Glomerular endothelial cell (primary cell): ENCODE results near the gene PRDM1. TPM values are rescaled to one million over a fixed set of nuclear protein-coding genes. Genes with fewer than 3 reads are reported as not detected.

Experiments
- DNase-seq: peaks from one replicate; pipeline ENCODE4 v3.0.0-alpha.2; 2011; ENCODE audit warnings: low read depth, low spot score; ENCODE audit errors: extremely low read depth
- total RNA-seq: library from RNA; depleted of rRNA; stranded (reverse); fragments of >200 nt; gene quantifications from 2 replicates; pipeline ENCODE4 v1.2.3, GENCODE V29; 2015

Gene PRDM1
- total RNA-seq, 1 donor from 2014 or later, result 11.7 TPM

DNA sequence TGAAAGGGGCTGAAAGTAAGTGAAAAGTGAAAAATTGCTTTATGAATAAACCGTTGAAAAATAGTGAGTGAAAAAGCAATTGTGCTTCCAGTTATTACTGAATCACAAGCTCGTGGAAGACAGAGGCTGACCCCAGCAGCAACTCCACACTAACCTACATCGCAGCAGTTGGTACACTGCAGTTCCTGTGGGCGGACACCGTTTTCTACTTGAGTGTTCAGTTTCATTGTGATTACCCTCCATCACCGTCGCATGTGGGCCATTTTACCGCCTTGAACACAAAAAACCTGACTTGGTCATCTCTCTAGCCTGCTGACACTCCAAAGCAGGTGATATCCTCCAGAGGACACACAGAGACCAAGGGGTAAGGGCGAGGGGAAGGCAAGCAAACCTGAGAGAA lies 28.4 kb downstream of the PRDM1 start:
- no peak for DNase-seq

DNA sequence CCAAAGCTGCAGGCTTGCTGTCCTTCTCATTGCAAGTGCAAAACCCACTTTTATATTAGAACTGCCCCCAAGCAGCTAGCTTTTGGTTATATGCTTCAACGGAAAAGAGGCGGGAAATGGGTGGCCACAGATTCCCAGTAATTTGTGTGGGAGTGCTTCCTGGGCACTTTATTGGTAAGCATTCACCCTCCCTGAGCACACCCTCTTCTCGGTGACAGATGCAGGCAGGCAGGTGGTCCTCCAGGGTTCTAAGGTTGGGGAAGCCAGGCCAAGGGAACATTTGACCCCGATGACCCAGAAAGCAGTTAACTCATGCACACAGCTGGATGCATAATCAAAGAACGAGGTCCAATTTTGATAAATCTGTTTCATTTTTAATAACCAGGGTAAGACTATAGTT lies 29.1 kb downstream of the PRDM1 start:
- no peak for DNase-seq

DNA sequence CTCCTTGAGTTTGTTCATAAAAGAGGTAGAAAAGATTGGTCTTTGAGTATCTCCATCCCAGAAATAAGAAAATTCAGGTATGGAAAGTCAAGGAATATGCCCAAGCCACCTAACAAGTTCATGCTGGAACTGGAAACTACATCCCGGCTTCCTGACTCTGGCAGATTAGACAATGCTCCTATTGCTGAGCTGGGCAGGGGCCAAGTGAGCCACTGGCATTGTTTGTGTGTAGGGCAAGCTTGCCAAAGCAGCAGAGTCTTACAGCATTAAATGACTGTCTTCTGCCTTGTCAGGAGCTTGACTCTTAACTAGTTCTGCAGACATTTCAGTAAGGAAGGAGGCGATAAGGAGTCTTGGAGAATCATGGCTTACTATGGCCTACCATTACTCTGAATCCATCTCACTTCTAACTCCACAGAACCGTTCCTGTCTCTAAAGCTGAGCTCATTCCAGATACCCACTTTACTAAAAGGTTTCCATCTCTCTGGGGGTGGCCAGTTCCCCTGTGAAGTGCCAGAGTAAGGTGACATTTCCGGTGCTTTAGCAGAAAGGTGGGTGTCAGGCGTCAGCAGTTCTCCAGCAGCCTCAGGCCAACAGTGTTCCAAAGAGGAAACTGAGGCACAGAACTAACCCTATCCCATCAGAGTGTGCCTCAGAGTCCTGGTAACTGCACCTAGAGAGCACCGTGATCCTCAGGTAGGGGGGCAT lies 30.1 kb downstream of the PRDM1 start:
- DNase-seq, result no peak

DNA sequence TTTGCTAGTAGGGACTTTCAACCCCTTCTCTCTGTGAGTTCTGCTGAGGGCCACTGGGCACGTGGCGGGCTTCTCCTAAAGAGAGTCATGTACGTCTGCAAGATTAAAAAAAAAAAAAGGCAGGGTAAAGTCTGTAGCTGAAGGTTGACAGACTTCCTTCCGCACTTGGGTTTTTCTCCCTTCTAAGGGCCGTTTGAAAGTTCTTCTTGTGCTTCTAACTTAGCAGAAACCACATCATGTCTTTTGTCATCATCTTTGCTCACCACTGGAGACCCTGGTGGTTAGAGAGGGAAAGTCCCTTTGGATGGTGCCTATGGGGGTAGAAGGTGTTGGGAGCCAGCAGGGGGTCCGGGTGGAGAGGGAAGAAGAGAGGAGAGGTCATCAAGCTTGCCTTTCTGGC lies 31.4 kb downstream of the PRDM1 start:
- DNase-seq, result no peak

DNA sequence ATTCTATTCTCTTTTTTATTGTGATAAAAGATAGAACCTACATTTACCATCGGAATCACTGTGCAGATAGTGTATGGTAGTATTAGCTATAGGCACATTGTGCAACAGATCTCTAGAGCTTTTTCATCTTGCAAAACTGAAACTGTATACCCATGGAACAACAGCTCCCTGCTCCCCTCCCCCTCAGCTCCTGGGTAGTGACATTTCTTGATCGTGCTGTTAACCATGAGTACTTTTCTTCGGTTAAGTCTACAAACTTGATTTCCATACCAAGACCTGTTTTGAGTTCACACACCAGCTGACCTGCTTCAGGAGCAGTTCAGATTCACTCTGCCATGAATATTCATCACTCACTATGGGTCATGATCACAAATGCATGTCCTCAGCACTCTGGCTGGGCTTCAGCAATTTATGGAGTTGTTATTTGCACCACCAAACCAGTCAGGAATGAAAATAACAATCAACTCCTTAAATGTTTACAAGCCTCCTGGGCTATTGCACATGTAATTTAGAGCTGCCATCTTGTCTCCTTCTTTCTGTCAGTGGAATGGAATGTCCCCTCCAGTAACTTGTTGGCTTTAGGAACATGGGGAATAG lies 32.8 kb downstream of the PRDM1 start:
- DNase-seq, result no peak

DNA sequence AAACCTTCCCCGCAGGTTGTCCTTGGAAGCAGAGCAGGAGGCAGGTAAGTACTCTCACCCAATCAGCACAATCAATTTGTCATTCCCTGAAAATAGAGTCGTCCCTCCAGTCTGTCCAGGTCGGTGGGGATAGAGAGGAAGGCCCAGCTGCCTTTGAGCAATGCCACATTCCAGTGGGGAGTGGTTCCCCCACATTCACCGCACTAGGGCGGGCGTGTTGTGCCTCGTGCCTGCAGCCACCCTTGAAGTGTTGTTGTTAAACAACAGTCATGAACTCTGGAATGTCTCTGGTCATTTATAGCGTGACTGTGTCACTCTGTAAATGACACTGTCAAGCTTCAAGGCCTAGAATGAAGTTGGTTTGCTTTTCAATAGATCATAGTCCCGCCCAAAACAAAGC lies 33.4 kb downstream of the PRDM1 start:
- no peak for DNase-seq

DNA sequence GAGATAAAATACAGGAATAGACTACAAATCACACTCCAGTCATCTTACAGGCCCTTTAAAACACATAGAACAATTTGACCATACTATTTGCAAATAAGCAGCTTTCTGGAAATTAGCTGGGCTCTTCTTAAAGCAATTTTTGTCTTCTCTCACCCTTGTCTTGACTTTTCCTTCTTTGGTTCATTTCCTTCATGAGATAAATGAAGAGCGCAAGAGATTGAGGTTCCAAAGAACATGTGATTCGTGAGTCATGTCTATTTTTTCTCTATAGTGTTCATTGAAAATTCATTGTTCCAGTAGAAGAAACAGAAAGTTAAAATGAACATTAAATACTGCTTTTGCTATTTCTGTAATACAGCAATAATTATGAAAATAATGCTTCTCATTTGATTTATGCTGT lies 33.9 kb downstream of the PRDM1 start:
- no peak for DNase-seq

DNA sequence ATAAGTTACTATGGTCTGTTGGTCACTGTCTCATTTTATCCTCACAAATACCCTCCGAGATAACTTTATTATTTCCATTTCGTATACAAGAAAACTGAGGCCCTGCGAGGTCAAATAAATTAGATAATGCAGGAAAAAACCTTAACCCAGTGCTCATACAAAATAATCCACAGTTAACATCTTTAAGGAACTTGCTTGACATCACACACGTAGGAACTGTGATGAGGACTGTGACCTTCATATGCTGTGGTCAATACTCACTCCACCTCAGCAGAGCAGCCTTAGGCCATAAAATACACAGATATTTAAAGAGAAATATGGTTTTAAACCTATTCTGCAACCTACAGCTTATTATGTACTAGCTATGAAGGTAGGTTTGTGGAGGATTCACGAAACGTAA lies 34.3 kb downstream of the PRDM1 start:
- no peak for DNase-seq

DNA sequence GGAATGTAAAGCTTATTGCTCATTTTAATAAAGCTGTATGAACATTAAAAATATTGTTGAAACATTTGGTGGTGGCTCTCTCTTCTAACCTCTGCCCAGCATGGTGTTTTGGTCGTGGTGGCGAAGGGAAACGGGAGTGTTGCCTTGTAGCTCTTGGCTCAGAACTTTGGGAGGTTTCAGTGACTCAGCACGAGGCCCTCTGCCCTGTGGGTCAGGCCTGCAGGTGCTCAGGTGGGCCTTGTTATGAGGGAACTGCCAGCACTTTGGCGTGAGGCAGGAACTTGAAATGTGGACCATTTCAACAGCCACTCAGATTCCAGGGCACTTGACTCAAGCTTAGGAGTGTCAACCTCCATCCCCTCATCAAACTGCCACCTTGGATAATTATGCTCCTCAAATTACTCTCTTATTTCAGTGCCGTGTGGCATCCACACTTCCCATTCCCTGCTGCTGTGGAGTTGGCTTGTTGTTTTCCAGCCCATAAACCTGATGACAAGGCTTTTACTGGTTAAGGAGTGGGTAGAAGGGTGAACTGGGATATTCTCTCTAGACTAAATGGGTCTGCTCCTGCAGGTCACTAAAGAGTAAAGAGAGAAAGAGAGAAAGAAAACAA lies 36.3 kb downstream of the PRDM1 start:
- DNase-seq, result no peak

DNA sequence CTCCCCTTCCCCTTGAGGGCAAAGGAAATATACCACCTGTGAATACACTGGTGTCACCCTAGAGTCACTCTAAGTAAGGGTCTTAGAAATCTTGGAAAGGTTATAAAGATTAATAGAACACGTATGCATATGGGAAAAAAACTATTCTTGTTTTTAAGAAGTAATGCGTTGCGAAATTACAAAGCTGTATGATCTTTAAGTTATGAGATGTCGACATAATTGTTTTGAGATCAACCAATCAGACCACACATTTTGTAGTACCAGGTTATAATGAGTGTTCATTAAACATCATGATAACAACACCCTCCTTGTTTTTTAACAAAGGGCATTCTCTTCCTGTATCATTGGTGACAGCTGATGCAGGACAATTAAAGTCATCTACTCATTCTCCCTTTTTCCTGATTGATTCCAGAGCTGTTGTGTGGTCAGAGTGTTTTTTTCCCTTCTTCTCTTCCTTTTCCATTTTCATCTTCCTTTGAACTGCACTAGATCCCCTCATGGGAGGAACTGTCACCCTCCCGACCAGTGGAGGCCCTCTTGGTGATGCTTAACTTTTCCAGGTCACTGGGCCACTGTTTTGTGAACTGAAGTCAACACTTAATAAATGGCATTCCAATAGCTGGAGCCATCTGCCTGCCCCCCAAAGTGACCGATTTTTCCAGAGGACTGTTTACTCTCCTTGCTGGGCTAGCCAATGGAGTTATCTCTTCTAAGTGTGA lies 37.0 kb downstream of the PRDM1 start:
- DNase-seq, result no peak

DNA sequence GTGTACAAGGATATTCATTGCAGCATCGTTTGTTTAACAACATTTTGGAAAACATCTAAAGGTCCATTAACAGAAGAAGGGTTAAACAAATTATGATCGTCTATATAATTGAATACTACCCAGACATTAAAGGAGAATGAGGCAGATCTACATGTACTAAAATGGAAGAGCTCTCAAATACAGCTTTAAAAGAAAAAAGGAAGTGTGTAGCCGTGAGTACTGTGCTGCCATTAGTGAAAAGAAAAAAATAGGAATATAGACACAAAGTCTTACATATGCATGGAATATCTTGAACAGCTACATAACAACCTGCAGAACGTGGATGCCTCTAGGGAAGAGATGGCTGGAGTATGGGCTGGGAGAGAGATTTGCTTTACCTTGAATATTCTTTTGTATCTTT lies 37.9 kb downstream of the PRDM1 start:
- no peak for DNase-seq

DNA sequence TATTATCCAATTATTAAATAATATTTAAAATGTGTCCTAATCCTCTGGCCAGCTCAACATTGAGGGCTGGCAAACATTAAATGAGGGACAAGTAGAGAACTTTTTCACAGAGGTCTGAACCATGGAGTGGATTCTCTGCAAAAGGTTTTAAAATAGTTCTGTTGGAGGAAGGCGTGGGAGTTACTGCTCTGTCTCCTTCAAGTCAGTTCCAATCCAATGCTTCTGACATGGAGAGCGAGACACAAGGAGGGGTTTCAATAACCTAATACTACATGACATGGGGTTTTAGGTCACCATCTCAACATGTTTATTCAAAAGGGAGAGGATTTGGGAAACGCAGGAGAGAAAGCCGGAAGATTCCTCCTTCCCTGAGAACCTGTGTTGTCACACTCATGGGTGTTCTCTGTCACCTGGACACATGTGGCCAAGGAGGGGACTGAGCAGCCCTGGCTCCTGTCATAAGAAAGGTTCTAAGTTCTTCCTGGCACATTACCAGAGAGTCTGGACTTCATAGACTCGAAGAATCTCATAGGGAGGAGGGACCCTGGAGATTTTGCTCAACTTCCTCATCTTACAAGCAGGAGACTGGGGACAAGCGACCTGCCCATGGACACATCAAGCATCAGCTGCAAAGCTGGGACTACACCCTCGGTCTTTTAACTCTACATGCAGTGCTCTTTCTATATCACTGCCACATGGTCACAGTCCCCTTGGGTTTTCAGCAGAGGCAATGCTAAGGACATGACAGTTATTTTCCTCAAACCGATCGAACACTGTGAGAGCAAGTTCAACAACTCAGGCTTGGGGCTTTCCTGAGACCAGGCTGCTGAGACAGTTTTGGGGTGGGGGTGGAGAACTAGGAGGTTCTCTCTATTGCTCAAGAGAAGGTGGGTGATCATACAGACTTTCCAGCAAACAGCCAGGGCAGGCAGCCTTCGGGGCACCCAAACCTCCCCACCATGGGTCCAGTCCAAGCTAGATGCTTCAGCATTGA lies 38.6 kb downstream of the PRDM1 start:
- no peak for DNase-seq

DNA sequence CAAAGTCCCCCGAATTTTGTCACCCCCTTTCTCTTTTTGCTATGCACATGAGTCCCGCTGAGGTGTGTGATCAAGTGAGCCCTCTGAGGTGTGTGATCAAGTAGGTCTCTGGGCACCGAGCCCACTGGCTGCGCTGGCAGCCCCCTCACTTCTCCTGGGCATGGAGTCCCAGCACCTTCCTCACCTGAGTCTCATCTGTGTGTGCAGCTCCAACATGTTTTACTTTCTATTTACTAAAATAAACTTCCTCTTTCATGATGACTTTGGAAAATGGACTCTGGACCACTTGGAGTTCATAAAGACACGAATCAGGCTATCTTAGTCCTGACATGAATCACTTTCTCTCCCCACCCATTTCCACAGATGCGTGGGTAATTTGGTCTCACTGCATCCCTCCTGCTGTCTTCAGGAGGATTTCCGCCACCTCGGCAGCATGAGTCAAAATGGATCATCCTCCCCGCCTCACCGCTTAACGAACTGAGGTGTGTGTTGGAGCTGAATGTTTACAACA lies 39.8 kb downstream of the PRDM1 start:
- DNase-seq, result no peak

DNA sequence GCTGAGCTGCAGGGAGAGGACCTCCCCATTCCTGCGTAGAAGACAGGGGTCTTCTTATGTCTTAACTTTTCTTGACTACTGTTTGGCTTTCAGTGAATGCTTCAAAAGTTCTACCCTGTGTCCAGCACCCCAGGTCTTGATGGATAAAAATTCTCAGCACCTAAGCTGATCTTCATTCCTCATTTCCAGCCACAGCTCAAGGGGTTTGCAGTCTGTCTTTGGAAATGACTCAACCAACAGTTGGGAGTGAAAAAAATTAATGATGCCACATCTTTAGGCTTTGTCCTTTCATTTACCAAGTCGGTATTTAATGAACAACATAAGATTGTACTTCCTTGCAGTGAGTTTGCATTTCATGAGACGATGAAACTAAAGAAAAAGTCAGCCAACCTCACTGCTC lies 40.3 kb downstream of the PRDM1 start:
- no peak for DNase-seq

DNA sequence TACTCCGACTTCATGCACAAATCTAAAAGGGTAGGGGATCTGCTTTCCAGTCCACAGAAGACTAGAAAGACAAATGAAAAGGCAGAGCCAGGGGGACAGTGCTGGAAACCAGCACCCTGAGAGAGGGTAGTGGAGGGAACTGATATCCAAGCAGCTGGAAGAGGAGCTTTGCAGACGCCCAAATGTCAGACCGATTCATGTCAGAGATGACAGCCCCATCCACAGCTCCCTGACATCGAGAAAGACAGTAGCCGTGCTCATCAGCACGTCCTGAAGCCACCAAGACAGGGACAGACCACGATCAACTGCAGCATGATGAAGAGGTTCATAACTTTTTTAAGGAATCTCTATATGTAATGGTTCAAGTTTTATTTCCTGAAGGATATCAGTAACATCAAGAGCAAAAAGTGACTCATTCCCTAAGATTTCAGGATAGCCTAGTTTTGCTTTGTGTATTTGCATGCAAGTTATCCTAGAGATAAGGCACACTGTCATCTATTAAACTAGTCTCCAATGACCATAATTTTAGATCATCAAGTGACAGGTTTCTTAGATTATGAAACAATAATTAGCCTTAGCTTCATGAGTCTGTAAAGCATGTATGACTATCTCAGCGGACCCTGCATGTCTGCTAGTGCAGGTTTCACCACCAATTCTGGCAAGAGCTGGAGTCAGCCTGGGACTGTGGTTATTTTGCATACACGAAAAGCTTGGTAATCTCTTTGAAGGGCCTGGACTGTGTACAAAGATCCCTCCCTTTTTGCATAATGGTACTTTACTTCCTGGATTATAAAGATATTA lies 43.0 kb downstream of the PRDM1 start:
- no peak for DNase-seq

DNA sequence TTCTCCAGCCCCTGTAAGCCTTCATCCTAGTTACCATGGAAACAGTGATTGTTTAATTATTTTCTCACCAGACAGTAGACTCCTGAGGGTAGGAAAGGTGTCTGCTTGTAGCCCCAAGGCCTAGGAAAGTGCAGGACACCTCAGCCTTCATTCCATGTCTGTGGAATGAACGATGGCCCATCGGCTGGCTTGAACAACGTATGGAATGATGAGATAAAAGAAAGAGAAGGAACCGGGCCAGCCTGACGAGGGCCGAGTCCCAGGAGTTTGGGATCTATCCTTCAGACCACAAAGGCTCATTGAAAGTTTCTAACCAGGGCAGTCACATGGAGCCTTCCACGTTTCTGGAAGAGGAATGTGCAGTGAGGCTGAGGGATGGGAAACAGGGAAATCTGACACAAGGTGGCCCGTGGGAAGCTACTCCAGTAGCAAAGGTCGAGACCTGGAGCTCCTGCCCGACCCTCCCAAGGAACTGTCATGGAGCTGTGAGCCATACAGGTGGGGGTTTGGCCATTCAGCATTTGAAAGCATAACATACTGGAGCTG lies 46.1 kb downstream of the PRDM1 start:
- no peak for DNase-seq

DNA sequence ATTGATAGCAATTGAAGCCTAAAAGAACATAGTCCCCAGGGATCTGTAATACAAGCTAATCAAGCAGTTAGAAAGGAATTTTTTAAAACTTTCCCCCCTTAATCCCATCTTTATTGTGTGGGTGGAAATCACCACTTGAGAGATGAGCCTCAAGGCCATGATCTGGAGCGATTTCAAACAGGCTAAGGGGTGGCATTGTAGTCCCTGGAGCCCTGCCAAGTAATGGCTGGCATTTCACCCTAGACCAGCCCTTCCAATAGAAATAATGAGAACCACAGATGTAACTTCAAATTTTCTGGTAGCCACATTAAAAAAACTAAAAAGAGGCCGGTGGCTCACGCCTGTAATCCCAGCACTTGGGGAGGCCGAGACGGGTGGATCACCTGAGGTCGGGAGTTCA lies 46.9 kb downstream of the PRDM1 start:
- no peak for DNase-seq

DNA sequence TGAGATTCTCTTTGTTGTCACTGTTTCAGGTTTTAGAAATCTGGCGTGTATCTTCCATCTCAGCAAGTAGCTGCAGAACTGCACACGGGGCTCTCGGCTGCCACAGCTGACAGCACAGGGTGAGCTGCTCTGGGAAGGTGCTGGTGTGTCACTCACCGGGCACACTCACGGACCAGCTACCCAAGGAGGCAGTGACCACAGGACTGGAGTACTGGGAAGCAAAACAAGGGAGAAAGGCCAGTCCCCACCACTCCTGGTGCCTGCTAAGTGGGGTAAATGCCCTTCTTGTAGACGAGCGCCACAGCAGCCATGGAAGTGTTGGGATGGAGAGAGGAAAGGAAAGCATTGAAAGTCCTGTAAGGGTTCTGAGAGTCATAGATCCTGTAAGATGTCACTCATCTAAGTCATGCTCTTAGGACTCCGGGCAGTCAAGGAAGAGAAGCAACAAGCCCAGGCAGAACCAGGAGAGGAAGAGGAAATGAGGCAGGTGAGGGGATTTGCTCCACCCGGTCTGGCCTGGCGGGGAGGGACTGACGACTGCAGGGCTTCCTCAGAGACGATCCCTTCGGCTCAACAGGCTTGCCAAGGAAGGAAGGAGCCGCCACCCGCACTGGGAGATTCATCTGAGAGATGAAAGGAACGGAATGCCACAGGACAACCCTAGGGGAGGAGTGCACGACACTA lies 48.1 kb downstream of the PRDM1 start:
- DNase-seq, result no peak
